ENCODE results near the gene SCAMP1. TPM values are rescaled to one million over a fixed set of nuclear protein-coding genes. Genes with fewer than 3 reads are reported as not detected.

The SCAMP1 gene
- total RNA-seq, 1 experiment from 2014 or later = 36.0 TPM

DNA sequence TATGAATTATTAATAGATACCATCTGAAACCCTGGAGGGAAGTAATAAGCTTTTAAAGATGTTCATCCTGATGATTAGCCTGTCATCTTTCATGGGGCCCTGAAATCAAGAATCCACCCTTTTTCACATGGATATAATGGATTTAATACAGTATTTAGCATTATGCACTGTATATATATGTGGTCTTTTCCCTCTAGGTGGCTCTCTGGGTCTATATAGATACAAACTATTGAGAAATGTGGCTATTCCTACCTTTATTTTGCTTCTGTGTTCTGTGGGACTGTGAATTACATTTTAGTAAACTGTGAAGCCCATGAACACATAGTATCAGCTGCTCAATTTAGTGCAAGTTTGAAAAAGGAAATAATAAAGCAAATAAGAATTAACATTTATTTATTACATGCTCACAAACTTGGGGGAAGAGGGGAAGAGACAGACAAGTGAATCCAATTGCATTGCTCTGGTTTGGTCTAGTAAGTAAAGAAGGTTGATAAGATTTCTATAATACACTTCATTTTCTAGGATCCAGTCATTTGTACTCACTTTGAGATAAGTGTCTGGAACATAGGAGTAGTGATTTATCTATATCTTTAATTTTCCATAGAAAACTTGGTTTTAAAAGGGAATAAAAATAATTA is 112.2 kb downstream of the SCAMP1 start:
- no peak overlapping the region for H3K4me2 ChIP-seq (ENCODE audit: insufficient read depth, insufficient read length, low read length)
- TF ChIP-seq, protein P1, sequence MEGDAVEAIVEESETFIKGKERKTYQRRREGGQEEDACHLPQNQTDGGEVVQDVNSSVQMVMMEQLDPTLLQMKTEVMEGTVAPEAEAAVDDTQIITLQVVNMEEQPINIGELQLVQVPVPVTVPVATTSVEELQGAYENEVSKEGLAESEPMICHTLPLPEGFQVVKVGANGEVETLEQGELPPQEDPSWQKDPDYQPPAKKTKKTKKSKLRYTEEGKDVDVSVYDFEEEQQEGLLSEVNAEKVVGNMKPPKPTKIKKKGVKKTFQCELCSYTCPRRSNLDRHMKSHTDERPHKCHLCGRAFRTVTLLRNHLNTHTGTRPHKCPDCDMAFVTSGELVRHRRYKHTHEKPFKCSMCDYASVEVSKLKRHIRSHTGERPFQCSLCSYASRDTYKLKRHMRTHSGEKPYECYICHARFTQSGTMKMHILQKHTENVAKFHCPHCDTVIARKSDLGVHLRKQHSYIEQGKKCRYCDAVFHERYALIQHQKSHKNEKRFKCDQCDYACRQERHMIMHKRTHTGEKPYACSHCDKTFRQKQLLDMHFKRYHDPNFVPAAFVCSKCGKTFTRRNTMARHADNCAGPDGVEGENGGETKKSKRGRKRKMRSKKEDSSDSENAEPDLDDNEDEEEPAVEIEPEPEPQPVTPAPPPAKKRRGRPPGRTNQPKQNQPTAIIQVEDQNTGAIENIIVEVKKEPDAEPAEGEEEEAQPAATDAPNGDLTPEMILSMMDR (conservative IDR thresholded peaks at IDR 0.05) = no peak; the same call in 2 of the 3 replicates

More for the DNA sequence above, 112.2 kb downstream of the SCAMP1 start:
- H3K9ac ChIP-seq (ENCODE audit: extremely low read depth, insufficient read length, low read length) = no peak overlapping the region
- H3K4me1 ChIP-seq (ENCODE audit: insufficient read depth, low read length) = no peaks in the 10 kb centered on the region
- no peaks in the 10 kb centered on the region for H3K79me2 ChIP-seq (ENCODE audit: insufficient read depth, low read length)
- no peak overlapping the region for H2BK20ac ChIP-seq (ENCODE audit: low read depth, low read length, poor library complexity, severe bottlenecking)
- H3K27me3 Mint-ChIP-seq (ENCODE audit: low read depth) = no peaks in the 10 kb centered on the region
- no peaks in the 10 kb centered on the region for H3K27me3 ChIP-seq (ENCODE audit: insufficient read depth, low read length)
- no peak overlapping the region for H3K27ac ChIP-seq (ENCODE audit: insufficient read length, low read depth, low read length)
- no peak overlapping the region for H3K56ac ChIP-seq (ENCODE audit: insufficient read length, low read depth, low read length)
- H3K36me3 Mint-ChIP-seq (ENCODE audit: insufficient read depth in 1 of 3, low read depth in 3 of 3) = no peaks in the 10 kb centered on the region
- no peak overlapping the region for H3K18ac ChIP-seq (ENCODE audit: insufficient read length, low read depth, low read length)
- H3K9me3 Mint-ChIP-seq = no peaks in the 10 kb centered on the region
- no peak overlapping the region for H4K91ac ChIP-seq (ENCODE audit: insufficient read length, low read depth, low read length)
- H4K5ac ChIP-seq (ENCODE audit: insufficient read length, low read depth, low read length) = no peak overlapping the region
- H2BK5ac ChIP-seq (ENCODE audit: insufficient read length, low read length) = no peak overlapping the region
- H2BK12ac ChIP-seq (ENCODE audit: insufficient read length, low read depth, low read length) = no peak overlapping the region
- H3K4me3 Mint-ChIP-seq = no peak overlapping the region
- no peaks in the 10 kb centered on the region for H4K20me1 ChIP-seq (ENCODE audit: control insufficient read depth, insufficient read depth, insufficient read length)
- H3K23me2 ChIP-seq (ENCODE audit: insufficient read length, low read depth, low read length, poor library complexity, severe bottlenecking) = no peaks in the 10 kb centered on the region
- no peak overlapping the region for H4K8ac ChIP-seq (replicated peaks; ENCODE audit: insufficient read length, low read depth, low read length)
- no peak overlapping the region for H3K4ac ChIP-seq (ENCODE audit: low read depth, low read length)
- H3K9me3 ChIP-seq (ENCODE audit: control insufficient read depth, low read depth, low read length) = no peaks in the 10 kb centered on the region
- no peak overlapping the region for H2BK120ac ChIP-seq (ENCODE audit: low read depth, low read length, poor library complexity, severe bottlenecking)
- H2BK15ac ChIP-seq (ENCODE audit: low read depth, low read length) = no peak overlapping the region
- H2AK5ac ChIP-seq (ENCODE audit: insufficient read length, low read length) = no peak overlapping the region
- no peaks in the 10 kb centered on the region for H3K4me1 Mint-ChIP-seq
- no peak overlapping the region for H3K23ac ChIP-seq (ENCODE audit: insufficient read length, low read depth, low read length)
- no peak overlapping the region for H3T11ph ChIP-seq (ENCODE audit: low read length)
- no peak for DNase-seq
- no peak overlapping the region for H2AFZ ChIP-seq (ENCODE audit: low read length)
- no peak overlapping the region for H3K14ac ChIP-seq (ENCODE audit: insufficient read depth, low read length)
- no peaks in the 10 kb centered on the region for H3K79me1 ChIP-seq (ENCODE audit: insufficient read depth, low read depth, low read length, poor library complexity, severe bottlenecking)
- H3K27ac Mint-ChIP-seq = no peak overlapping the region
